B cell (primary cell): Measurements from ENCODE around the gene DLL1.

Source experiments
- EZH2 ChIP-seq: IDR thresholded peaks from 2 replicates; pipeline ENCODE4 v1.6.1; 2012; ENCODE audit warnings: borderline replicate concordance, low read depth, mild to moderate bottlenecking, moderate library complexity, low read length; ENCODE audit not compliant: insufficient read depth, poor library complexity, severe bottlenecking
- TF ChIP-seq, protein P1 (sequence below): fragments of 200-600 bp; IDR thresholded peaks from one replicate; pipeline ENCODE4 v1.8.0; 2022; ENCODE audit warnings: antibody characterized with exemption, mild to moderate bottlenecking

DNA sequence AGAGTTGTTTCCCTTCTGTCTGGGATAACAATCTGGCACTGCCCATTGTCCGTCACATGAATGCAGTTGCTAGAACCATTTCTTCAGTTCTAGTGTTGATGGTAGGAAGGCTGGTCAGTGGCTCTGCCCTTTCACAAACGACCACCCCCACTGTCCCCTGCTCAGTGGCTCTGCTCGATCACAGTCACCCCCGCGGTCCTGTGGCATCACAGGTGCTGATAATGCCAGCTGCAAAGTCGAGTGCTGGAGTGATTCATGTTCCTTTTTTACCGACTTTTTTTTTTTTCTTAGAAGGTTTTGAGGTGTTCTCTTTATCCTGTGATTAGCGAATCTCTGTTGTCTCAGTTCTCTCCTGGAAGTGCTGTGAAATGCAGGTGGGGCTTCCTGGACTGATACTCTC, 38.4 kb upstream of the DLL1 start:
- TF ChIP-seq, protein P1, sequence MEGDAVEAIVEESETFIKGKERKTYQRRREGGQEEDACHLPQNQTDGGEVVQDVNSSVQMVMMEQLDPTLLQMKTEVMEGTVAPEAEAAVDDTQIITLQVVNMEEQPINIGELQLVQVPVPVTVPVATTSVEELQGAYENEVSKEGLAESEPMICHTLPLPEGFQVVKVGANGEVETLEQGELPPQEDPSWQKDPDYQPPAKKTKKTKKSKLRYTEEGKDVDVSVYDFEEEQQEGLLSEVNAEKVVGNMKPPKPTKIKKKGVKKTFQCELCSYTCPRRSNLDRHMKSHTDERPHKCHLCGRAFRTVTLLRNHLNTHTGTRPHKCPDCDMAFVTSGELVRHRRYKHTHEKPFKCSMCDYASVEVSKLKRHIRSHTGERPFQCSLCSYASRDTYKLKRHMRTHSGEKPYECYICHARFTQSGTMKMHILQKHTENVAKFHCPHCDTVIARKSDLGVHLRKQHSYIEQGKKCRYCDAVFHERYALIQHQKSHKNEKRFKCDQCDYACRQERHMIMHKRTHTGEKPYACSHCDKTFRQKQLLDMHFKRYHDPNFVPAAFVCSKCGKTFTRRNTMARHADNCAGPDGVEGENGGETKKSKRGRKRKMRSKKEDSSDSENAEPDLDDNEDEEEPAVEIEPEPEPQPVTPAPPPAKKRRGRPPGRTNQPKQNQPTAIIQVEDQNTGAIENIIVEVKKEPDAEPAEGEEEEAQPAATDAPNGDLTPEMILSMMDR = no peak
- no peak for TF ChIP-seq EZH2
